PC-3 (cell line): ENCODE results near the gene KRT83. TPM values are rescaled to one million over a fixed set of nuclear protein-coding genes. Genes with fewer than 3 reads are reported as not detected.

Source experiments
- ATAC-seq: fragments of 200-7000 bp; cut with Tn5 transposase; 2 replicates; pipeline ENCODE4 v1.9.1; 2020; ENCODE audit warnings: mild to moderate bottlenecking, moderate library complexity
- BruUV-seq: library from RNA; stranded (reverse); fragments of 400-500 nt; replicated peaks from 2 replicates; lab custom pipeline; 2021; lab: Mats Ljungman, UMichigan
- CTCF ChIA-PET: fragments of 300-600 bp; sonication (Branson Sonifier 250); formaldehyde crosslinking; loops from one replicate; lab custom pipeline; 2022; ENCODE audit warnings: antibody characterized with exemption; lab: Charles Lee
- POLR2A ChIA-PET: fragments of 300-600 bp; sonication (Branson Sonifier 250); formaldehyde crosslinking; loops from one replicate; lab custom pipeline; 2022; ENCODE audit warnings: antibody characterized with exemption; ENCODE audit not compliant: unreplicated experiment; lab: Charles Lee
- DNase-seq: peaks from one replicate; pipeline ENCODE4 v3.0.0-alpha.2; 2015
- H2AFZ ChIP-seq: fragments of 300-600 bp; sonication (generic); 2 replicates; pipeline ENCODE4 v1.6.0; 2016; ENCODE audit warnings: antibody characterized with exemption, low read length
- H3F3A ChIP-seq: fragments of 300-600 bp; sonication (generic); one replicate; pipeline ENCODE4 v1.6.0; 2017; ENCODE audit warnings: antibody characterized with exemption, low read length, control low read depth, mild to moderate bottlenecking; ENCODE audit not compliant: unreplicated experiment
- H3K27ac ChIP-seq: fragments of 300-600 bp; sonication (generic); 2 replicates; pipeline ENCODE4 v1.5.1; 2016; ENCODE audit warnings: mild to moderate bottlenecking, low read length
- H3K27me3 ChIP-seq: fragments of 300-600 bp; sonication (generic); 2 replicates; pipeline ENCODE4 v1.6.1; 2016; ENCODE audit warnings: low read length, mixed read lengths
- H3K36me3 ChIP-seq: fragments of 300-600 bp; sonication (generic); 2 replicates; pipeline ENCODE4 v1.6.1; 2016; ENCODE audit warnings: low read depth, mixed run types, low read length, mixed read lengths
- H3K4me1 ChIP-seq: fragments of 300-600 bp; sonication (generic); 2 replicates; pipeline ENCODE4 v1.5.1; 2016; ENCODE audit warnings: low read length; ENCODE audit not compliant: insufficient read depth
- H3K4me2 ChIP-seq: fragments of 300-600 bp; sonication (generic); 2 replicates; pipeline ENCODE4 v1.6.0; 2016; ENCODE audit warnings: low read length
- H3K4me3 ChIP-seq: fragments of 300-600 bp; sonication (generic); 2 replicates; pipeline ENCODE4 v1.5.1; 2016; ENCODE audit warnings: mild to moderate bottlenecking, low read length, mixed read lengths
- H3K79me2 ChIP-seq: fragments of 300-600 bp; sonication (generic); 2 replicates; pipeline ENCODE4 v1.6.1; 2017; ENCODE audit warnings: low read length, mixed read lengths
- H3K9ac ChIP-seq: fragments of 300-600 bp; sonication (generic); 2 replicates; pipeline ENCODE4 v1.6.0; 2016; ENCODE audit warnings: mild to moderate bottlenecking, low read length
- H3K9me2 ChIP-seq: fragments of 300-600 bp; sonication (generic); replicated peaks from 2 replicates; pipeline ENCODE4 v1.6.1; 2016; ENCODE audit warnings: mixed run types, low read length, mixed read lengths
- H3K9me3 ChIP-seq: fragments of 300-600 bp; sonication (generic); 2 replicates; pipeline ENCODE4 v1.6.1; 2016; ENCODE audit warnings: low read length, mixed read lengths
- H4K20me1 ChIP-seq: fragments of 300-600 bp; sonication (generic); 2 replicates; pipeline ENCODE4 v1.6.1; 2016; ENCODE audit warnings: low read length, mixed read lengths
- EZH2 ChIP-seq: fragments of 300-600 bp; sonication (generic); IDR thresholded peaks from one replicate; pipeline ENCODE4 v1.6.1; 2017; ENCODE audit warnings: antibody characterized with exemption, mild to moderate bottlenecking, low read length; ENCODE audit not compliant: unreplicated experiment
- EZH2phosphoT487 ChIP-seq: fragments of 300-600 bp; sonication (generic); IDR thresholded peaks from 2 replicates; pipeline ENCODE4 v1.6.1; 2018; ENCODE audit warnings: mild to moderate bottlenecking, antibody characterized with exemption, low read length, borderline replicate concordance
- intact Hi-C: fragments of 100-400 bp; cut with micrococcal nuclease; formaldehyde crosslinking; loops from 2 replicates; pipeline ENCODE4 v1.9.0; 2023
- total RNA-seq: library from RNA; depleted of rRNA; stranded (reverse); fragments of >200 nt; gene quantifications from 2 replicates; pipeline ENCODE4 v1.2.3, GENCODE V29; 2014
- TF ChIP-seq, protein P1 (sequence below): fragments of 300-600 bp; sonication (generic); conservative IDR thresholded peaks from 2 replicates; pipeline ENCODE4 v1.5.1; 2017; ENCODE audit warnings: antibody characterized with exemption, low read depth, mild to moderate bottlenecking, low read length

The KRT83 gene
- total RNA-seq, 1 experiment from 2014 or later, result 0.33 TPM

DNA sequence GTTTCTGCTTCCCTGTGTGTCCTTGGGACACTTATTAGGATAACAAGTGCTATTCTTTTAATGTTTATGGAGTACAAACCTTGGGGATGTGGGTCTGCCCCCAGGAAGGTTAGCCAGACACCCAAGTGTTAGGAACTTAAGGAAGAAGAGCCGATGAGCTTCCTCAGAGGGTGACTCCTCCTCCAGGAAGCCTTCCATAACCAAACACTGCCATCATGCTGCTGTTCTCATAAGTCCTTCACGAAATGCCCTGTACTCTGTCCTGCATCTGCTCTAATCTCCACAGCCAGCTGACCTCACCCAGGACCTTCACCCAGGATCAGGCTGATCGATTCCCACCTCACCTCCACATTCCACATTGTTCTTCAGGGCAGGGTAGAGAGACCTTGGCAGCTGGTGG, 47.3 kb upstream of the KRT83 start:
- Histone ChIP-seq H3K36me3 (no peaks in the 10 kb centered on the region), H3K4me3 (no peak overlapping the region), H3K9ac (no peak overlapping the region), H3K4me2 (no peak overlapping the region), H3K9me3 (no peaks in the 10 kb centered on the region), H3F3A (no peaks in the 10 kb centered on the region), H3K9me2 (no peaks in the 10 kb centered on the region), H4K20me1 (no peaks in the 10 kb centered on the region), H3K27ac (no peak overlapping the region), H2AFZ (no peak overlapping the region), H3K79me2 (no peaks in the 10 kb centered on the region), H3K4me1 (no peaks in the 10 kb centered on the region), H3K27me3 (no peaks in the 10 kb centered on the region)
- intact Hi-C loops, result no loop called here
- ATAC-seq, result no peak
- ChIA-PET CTCF (no interaction called here), POLR2A (interaction anchor here (0.5 kb wide), 1 partner anchor 212 kb away, joined by 9 read pairs; no protein-coding TSS in a partner anchor)
- BruUV-seq, result no TSS peak
- DNase-seq, result no peak
- TF ChIP-seq EZH2, result no peak
- TF ChIP-seq, protein P1, sequence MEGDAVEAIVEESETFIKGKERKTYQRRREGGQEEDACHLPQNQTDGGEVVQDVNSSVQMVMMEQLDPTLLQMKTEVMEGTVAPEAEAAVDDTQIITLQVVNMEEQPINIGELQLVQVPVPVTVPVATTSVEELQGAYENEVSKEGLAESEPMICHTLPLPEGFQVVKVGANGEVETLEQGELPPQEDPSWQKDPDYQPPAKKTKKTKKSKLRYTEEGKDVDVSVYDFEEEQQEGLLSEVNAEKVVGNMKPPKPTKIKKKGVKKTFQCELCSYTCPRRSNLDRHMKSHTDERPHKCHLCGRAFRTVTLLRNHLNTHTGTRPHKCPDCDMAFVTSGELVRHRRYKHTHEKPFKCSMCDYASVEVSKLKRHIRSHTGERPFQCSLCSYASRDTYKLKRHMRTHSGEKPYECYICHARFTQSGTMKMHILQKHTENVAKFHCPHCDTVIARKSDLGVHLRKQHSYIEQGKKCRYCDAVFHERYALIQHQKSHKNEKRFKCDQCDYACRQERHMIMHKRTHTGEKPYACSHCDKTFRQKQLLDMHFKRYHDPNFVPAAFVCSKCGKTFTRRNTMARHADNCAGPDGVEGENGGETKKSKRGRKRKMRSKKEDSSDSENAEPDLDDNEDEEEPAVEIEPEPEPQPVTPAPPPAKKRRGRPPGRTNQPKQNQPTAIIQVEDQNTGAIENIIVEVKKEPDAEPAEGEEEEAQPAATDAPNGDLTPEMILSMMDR, result no peak
- TF ChIP-seq EZH2phosphoT487, result no peak

DNA sequence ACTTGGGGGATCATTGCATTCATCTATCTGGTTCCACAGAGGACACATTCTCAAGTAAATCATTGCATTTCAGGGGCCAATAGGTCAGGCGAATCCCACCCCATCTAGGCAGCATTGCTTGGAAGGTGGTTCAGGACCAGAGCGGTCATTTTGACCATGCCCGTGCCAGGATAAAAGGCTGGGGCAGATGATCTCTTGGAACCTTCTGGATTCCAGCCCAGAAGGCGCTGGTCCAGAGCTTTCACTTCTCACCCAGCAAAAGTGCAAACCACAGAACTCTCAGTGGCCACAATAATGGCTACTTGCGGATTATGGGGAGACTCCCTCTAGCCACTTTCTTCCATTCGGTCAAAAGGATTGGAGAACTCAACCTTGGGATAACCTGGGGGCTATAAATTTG, 46.7 kb upstream of the KRT83 start:
- intact Hi-C loops, result no loop called here
- Histone ChIP-seq H3K27me3 (no peaks in the 10 kb centered on the region), H3K9me2 (no peaks in the 10 kb centered on the region), H4K20me1 (no peaks in the 10 kb centered on the region), H3K9ac (no peak overlapping the region), H3K36me3 (no peaks in the 10 kb centered on the region), H2AFZ (no peak overlapping the region), H3K4me2 (no peak overlapping the region), H3K27ac (no peak overlapping the region), H3K4me1 (no peaks in the 10 kb centered on the region), H3K4me3 (no peak overlapping the region), H3K9me3 (no peaks in the 10 kb centered on the region), H3F3A (no peaks in the 10 kb centered on the region), H3K79me2 (no peaks in the 10 kb centered on the region)
- no TSS peak for BruUV-seq
- ChIA-PET POLR2A (interaction anchor here (0.5 kb wide), 1 partner anchor 212 kb away, joined by 9 read pairs; no protein-coding TSS in a partner anchor), CTCF (no interaction called here)
- ATAC-seq, result no peak
- no peak for DNase-seq
- TF ChIP-seq EZH2, result no peak

DNA sequence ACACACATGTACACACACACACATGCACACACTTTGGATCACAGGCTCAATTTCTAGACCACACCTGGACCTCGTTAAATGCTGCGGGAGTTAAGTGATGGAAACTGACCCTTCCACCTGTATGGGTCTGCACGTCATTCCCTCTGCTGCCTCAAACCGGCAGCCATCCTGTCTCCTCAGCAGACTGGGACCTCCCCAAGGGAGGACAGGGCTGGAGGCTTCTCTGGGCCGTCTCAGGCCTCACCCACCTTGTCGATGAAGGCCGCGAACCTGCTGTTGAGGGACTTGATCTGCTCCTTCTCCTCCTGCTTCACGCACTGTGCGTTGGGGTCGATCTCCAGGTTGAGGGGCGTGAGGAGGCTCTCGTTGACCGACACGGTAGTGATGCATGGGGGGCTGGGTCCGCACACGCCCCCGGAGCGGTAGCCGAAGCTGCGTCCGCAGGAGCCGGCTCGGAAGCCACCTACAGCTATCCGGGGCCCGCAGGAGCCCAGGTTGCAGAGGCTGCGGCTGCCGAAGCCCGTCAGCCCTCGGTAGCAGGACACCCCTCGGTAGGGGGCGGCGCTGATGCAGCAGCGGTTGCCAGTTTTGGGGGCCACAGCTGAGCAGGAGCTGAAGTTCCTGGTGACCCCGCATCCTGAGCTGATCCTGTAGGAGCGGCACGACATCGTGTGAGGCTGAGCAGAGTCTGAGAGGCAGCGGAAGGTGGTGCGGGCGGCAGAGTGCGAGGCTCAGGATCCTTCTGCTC, 45.7 kb upstream of the KRT83 start, which contains the start of gene KRT85:
TSS of gene KRT85 (minus strand) at position 744 of the 748 bp plus-strand sequence. CDS start at position 668, 76 bp downstream.
- no peak for DNase-seq
- BruUV-seq, result no TSS peak
- no peak within 1 kb of the TSS for H3K27ac ChIP-seq

More for the DNA sequence above, 45.7 kb upstream of the KRT83 start, which contains the start of gene KRT85:
- H3K79me2 ChIP-seq, result no peaks in the 10 kb centered on the region
- ChIA-PET CTCF (no interaction called here), POLR2A (no interaction called here)
- H3K4me3 ChIP-seq, result no peak within 1 kb of the TSS
- H3K9ac ChIP-seq, result no peak within 1 kb of the TSS
- H4K20me1 ChIP-seq, result no peaks in the 10 kb centered on the region
- H3K4me1 ChIP-seq, result no peaks in the 10 kb centered on the region
- no peak within 1 kb of the TSS for H2AFZ ChIP-seq
- intact Hi-C loops, result no loop called here
- H3K9me2 ChIP-seq, result no peaks in the 10 kb centered on the region
- TF ChIP-seq EZH2, result no peak
- TF ChIP-seq EZH2phosphoT487, result no peak
- TF ChIP-seq, protein P1, result no peak
- no peaks in the 10 kb centered on the region for H3K27me3 ChIP-seq
- no peak within 1 kb of the TSS for H3K4me2 ChIP-seq
- ATAC-seq, result no peak
- no peaks in the 10 kb centered on the region for H3K36me3 ChIP-seq
- H3F3A ChIP-seq, result no peaks in the 10 kb centered on the region
- H3K9me3 ChIP-seq, result no peaks in the 10 kb centered on the region
